Stomach (tissue), 4 donors: ENCODE results near the gene LRP4.

Experiments used
- POLR2A ChIP-seq, 4 donors: fragments of 450-650 bp; IDR thresholded peaks; one replicate each; pipeline ENCODE4 v1.6.1; 2016; ENCODE audit warnings: antibody characterized with exemption in 4 of 4, control low read depth in 2 of 4, mild to moderate bottlenecking in 1 of 4, moderate library complexity in 1 of 4
- TF ChIP-seq, protein P1 (sequence below), 7 experiments: fragments of 450-650 bp in 4 of 7; fragments of 200-600 bp in 3 of 7; sonication (generic) in 3 of 7; IDR thresholded peaks; one replicate each; pipeline ENCODE4 v1.5.1; 2016 to 2019; ENCODE audit warnings: antibody characterized with exemption in 7 of 7, control low read depth in 2 of 7, mild to moderate bottlenecking in 1 of 7

DNA sequence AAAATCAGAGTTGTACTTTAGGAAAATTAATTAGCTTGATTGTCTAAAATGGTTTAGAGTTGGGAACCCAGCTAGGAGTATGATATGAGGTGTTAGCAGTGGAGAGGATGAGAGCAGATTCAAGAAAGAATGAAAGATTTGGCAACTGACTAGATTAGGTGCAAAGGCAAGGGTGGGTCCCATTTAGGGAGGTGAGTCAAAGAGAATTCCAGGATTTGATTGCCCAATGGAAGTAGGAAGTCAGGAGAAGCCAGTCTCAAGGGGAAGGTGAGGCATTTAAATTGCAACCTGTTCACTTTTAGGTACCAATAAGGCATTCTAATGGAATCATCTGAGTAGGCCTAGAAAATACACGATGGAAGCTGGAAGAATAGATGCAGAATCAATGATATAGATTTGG, 68.7 kb downstream of the LRP4 start:
- TF ChIP-seq, protein P1, sequence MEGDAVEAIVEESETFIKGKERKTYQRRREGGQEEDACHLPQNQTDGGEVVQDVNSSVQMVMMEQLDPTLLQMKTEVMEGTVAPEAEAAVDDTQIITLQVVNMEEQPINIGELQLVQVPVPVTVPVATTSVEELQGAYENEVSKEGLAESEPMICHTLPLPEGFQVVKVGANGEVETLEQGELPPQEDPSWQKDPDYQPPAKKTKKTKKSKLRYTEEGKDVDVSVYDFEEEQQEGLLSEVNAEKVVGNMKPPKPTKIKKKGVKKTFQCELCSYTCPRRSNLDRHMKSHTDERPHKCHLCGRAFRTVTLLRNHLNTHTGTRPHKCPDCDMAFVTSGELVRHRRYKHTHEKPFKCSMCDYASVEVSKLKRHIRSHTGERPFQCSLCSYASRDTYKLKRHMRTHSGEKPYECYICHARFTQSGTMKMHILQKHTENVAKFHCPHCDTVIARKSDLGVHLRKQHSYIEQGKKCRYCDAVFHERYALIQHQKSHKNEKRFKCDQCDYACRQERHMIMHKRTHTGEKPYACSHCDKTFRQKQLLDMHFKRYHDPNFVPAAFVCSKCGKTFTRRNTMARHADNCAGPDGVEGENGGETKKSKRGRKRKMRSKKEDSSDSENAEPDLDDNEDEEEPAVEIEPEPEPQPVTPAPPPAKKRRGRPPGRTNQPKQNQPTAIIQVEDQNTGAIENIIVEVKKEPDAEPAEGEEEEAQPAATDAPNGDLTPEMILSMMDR (IDR thresholded peaks at IDR 0.05), result no peak
- TF ChIP-seq POLR2A (IDR thresholded peaks at IDR 0.05), result no peak
